HG03565 (cell line): ENCODE data around the gene PRKN.
"Not testable (repeated sequence)": the region's sequence is repeated elsewhere in the genome, so short reads cannot be mapped to it uniquely, and the experiment has no call there.

ENCODE experiments used
- ATAC-seq: cut with Tn5 transposase; IDR thresholded peaks from one replicate; pipeline ENCODE4 v1.9.1; 2021; ENCODE audit warnings: mild to moderate bottlenecking, moderate library complexity; ENCODE audit not compliant: unreplicated experiment

Gene PRKN

DNA sequence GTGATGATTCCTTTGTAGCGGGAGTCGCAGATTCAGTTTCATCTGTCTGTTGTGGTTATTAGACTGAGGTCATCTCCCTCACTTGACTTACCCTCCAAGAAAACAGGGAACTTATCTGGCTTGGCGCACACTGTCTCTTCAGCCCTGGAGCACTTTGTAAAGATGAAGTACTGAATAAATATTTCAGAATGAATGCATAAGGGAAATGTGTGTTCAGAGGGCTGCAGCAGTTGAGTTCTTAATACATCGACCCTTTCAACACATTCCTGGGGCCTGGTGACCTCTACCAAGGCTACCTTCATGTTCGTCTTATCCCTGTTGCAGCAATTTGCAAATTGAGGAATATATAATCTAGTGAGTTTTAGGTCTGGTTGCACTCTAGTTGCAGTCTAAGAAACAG, 801.2 kb downstream of the PRKN start:
- ATAC-seq: no peak

DNA sequence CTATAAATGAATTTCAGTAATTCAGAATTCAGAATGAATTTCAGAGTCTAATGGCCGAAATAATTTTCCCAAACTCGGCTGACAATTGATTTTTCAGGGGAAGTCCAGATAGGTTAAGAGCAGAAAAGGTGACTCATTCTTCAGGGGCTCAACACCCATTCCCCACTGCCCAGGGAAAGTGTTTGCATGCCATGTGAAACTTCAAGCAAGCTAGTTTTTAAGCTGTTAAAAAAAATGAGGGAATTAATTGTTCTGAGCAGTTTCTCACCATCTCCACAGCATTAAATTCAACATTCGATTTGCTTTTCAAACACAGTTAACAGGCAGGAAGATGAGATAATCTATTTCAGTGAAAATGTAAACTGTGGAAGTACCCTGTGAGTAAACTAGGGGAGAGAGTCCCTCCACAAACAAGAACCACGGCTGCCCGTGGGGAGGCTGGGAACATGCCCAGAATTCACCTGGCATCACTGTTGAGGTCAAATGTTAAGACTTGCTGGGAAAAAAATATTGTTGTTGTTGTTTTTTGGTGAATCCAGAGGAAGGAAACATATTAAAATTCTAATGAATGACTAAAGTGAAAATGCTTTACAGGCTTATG, 803.0 kb downstream of the PRKN start:
- ATAC-seq: no peak

DNA sequence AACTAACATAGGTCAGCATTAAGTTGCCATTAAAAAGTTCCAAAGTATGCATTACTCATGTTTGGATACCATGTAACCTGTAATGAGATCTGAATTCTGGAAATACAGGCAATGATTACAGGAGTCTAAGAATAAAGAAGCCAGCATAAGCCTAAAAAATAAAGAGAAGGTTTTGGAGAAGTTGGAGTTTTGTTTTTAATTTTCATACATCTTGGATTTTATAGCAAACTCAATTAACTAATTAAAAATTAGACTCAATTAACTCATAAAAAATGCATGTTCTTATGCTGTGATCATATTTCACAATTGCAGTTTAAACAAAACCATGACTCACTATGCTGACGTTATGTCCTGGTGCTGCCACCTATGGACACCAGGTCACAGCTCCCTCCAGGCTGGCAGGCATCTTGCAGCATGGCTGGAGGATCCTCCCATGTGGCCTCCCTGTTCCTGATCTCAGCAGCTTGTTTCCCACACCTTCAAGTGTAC, 804.9 kb downstream of the PRKN start:
- ATAC-seq: peak; percentile 62

DNA sequence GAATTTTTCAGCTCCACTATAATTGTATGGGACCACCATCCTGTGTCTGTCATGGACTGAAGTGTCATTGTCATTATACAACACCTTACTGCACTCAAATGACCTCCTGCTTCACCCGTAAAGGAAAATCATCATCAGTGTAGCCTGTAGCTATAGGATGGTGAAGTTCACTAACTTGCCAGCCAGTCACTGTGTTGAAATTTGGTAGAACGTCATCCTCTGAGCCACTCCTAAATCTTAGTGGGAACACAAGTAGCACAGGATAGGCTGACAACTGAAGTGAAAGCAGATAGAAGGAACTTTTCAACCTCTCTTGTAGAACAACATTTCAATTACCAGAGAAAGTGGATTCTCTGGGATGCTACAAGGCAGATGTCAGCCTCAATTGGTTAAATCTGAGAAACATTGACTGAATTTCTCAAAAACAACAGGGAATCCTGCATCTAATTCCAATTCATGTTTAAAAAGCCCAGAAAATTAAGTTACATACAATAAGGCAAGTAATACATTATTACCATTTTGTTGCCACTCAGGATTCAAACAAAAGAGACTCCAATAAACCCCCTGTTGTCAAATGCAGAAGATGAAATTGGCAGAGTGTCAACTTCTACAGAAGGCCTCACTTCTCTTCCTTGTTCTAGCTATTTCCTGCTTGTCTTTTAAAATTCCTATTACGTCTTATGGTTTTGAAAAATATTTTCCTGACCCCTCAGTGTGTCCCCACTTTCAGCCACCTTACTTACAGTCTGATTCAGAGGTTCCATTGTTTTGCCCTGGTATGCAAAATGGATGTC, 805.8 kb downstream of the PRKN start:
- ATAC-seq: no peak

DNA sequence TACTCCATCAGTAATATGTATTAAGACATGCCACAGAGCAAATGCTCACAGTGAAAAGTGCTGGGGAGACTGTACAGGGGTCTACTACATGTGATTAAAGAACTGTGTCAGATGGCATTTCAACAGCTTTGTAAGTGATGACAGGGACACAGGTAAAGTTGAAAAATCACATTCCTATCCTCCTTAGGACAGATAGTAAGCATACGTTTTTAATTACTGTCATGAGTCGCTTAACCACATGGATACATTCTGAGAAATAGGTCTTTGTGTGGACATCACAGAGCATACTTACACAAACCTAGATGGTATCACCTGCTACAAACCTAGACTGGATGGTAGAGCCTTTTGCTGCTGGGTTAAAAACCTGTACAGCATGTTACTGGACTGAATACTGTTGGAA, 807.9 kb downstream of the PRKN start:
- no peak for ATAC-seq

DNA sequence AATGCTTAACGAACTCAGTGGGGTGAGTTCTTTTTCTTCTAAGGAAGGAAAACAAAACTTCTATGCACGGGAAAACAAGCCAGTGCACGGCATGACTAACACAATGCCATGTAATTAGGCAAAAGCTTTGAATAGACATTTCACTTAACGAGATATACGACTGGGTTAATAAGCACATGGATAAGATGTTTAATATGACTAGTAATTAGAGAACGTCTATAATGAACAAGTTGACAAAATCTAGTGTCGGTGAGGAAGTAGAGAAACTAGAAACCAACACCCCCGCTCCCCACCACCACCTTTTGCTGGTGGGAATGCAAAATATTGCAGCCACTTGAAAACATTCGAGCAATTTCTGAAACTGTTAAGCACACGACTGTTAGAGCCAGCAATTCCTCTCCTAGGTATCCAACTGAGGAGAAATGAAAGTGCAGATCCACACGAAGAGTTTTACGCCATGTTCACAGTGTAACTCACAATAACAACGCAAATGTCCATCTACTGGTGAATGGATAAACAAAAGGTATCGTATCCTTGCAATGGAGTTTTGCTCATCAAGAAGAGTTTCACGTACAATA, 808.8 kb downstream of the PRKN start:
- ATAC-seq: no peak

DNA sequence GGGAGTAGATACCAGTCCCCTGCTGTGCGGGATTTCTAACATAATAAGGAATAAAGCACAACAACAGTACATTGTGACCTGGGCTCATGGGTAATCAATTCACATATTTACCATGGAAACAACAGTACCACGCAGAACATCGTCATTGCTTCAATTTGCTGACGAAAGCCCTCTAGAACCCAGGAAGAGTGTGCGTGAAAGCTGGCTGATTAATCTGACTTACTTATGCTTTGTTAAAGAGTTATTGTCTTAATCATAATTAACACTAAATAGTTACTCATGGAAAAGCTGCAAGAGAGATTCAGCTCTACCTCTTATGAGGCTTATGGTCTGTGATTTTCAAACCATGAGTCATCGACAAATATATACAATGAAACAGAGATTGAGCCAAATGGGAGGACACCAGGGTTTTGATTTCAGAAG, 809.4 kb downstream of the PRKN start:
- ATAC-seq: no peak

DNA sequence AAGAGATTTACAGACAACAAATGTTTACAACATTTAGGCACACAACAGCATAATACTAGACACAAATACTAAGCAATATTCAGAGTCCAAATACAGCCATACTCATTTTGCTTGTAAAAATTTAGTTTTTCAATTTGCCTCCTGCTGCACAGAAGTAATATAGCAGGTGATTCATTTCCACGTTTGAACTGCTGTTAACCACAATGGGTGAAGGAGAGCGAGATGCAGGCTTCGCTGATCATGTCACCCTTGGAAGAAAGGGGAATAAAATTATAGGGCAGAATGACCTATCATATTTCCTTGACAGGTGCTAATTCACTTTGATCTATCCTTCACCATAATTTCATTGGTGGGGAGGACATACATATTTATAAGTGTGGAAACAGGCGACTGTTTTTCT, 809.9 kb downstream of the PRKN start:
- no peak for ATAC-seq

DNA sequence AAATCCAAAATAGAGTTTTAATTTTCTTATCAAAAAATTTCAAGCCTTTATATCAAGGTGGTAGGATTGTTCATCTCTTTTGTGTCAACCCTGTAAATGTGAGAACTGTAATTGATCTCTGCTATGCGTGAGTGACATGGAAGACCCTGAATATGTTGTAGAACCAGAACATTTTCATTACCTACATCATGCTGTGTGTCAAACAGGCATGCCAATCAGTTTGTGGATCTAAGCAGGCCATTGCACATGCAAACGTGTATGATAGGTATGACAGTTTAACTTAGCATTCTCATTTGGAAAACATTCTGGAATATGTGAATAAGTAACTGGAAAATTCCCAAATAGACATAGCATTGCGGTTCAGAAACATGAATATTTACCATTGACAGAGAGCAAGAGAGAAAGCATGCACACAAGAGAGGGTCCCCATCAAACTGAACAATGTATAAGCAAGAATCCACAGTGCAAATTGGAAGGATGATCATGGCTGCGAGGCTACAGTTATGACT, 812.1 kb downstream of the PRKN start:
- ATAC-seq: no peak

DNA sequence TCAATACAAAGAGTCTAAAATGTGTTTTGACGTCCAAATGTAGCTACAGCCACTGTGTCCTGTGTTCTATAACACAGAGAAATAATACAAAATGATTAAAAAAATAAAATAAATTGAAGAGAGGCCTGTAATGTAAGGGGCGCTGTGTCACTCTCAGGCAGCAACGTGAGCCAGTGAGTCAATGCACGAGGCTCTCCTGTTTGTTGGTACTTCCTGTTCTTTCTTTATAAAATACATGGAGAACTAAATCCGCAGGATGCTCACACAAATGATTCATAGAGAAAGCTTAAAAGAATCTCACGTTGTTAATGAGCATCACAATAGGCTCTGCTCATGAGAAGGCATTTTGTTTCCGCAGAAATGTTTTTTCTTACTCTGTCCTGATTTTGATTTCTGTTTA, 818.7 kb downstream of the PRKN start:
- no peak for ATAC-seq

DNA sequence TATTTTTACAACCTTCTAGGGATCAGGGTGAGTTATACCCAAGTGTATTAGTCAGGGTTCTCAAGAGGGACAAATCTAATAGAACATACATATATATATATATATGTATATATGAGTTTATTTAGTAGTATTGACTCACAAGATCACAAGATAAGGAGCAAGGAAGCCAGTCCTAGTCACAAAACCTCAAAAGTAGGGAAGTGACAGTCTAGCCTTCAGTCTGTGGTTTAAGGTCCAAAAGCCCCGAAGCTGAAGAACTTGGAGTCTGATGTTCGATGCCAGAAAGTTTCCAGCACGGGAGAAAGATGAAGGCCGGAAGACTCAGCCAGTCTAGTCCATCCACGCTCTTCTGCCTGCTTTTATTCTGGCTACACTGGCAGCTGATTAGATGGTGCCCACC, 821.0 kb downstream of the PRKN start:
- no peak for ATAC-seq

DNA sequence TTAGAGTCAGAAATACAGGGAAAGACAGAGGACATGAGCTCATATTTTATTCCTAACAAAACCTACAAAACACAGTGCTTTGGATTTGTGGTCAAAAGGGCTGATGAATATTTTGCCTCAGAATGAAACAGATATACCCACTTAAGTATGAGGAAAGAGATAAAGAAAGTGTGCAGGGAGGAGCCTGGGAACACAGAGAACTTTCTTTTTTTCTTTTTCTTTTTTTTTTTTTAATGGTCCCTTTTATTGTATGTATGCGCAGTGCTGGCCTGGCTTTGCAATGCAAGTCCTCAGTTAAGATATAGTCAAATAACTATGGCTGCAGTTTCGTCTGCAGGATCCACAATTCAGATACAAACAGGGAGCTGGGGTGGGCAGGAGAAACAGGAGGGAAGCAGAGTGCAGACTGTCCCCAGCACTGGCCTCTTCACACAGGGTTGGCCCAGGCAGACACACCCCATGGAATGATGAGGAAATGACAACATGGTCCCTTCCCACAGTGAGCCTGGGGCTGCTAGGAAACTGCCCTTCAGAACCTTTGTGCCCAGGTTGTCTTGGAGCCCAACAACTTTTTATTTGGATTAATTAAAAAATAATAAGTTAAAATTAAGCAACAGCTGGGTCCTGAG, 823.9 kb downstream of the PRKN start:
- no peak for ATAC-seq

DNA sequence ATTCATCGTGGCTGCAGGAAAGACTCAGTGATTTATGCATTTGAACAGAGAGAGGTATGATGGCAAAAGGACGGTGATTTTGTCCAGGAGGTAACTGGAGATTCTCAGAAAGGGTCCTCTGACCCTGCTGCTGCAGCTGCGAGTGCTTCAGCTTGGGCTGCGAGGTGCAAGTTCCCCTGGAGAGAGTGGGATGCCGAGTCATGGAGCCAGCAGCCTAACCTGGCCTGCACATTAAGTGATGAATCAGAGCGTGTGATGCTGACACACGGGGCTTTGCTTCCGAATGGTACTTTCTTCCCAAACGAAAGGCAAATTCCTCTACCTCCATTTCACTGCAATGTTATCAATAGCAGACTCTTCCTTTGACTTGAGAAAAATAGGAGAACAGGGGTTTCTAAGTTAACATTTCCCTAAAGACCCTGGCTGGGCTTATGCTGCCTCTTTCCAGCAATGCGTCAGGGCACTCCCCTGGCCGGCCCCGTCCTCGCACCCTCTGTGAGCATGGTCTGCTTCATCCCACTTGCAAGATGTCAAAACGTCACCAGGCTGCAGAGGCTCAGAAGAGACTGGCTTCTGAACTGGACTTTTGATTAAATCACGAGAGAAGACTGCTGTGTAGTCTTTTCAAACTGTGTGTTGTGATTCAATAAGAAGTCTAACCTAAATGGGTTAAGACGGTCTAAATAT, 825.7 kb downstream of the PRKN start:
- no peak for ATAC-seq

DNA sequence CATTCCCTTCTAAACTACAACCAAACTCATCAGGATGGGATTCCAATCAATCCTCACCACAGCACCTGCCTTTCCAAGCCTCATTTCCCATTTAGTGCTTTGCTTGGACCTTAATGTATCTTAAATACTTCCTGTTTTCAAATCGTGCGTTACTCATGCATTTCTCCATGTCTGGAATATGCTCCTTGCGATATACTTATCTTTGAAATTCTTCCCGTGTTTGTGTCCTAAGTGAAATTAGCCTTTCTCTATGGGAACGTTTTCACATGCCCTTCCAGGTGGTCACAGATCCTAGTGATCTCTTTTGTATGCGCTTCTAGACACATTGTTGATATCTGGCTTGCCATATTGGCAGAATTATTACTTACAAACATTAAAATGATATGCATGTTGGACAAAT, 833.1 kb downstream of the PRKN start:
- ATAC-seq: no peak

DNA sequence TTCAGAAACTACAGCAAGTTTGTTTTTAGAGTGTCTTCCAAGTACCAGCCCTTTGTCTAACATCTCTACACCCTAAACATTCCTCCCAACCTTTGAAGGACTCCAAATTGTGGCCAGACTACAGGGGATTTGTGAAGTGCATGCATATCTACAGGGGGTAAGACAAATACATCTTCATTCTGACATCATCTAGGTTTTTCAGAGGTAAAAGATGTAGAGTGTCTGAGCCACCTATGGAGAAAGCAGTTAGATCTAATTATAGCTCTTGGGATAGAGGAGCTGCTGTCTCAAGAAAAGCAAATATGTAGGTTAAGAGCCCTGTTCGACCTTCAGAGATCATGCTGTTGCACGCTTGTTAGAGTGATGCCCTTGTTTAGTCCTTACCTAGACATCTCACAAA, 836.0 kb downstream of the PRKN start:
- no peak for ATAC-seq

DNA sequence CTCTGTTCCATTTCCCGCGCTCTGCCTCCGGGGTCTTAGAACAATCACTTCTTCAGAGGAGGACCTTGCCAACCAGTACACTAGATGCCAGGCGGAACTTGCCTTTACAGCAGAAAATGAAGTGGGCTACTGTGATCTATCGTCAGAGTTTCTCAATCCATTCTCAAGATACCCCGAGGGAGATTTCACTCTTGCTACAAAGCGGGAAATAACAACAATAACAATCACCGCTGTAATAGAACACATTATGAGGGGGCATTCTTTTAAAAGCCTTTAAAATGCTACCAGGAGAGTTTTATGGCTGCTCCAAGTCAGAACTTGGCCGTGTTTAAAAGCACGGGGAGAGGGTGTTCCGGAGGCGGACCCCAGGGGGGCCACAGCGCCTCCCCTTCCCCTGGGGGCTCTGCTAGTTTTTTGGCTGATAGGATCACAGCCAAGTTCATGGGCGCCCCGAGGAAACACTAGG, 836.7 kb downstream of the PRKN start:
- no peak for ATAC-seq

DNA sequence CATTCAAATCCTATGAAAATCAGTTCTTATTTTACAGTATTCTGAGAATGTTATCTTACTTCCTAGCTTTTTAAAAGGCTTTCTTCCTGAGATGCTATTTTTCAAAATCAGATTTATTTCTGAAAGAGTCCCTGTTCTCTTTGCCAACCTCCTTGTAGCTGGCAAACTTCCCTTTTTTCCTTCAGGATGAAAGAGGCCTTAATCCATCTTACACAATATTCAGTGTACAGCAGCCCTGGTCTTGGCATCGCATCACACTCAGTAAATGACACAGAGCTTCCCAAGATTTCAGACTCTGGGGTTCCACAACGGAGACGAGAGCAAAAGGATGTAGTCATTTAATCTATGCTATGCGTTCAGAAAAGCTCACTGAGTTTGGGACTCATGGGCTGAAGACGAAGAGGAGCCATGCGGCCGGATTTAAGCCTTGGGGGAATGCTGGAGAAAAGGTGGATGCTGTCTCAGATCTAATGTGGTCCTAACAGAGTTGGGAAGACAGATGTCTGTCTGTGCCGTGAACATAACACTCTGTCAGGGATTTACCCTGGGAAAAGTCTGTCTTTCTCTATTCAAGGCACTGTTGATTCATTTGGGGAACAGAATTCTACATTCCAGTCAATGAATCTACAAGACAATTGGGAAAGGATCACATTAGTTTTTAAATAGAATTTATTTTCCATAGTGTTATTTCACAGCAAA, 837.3 kb downstream of the PRKN start:
- ATAC-seq: no peak

DNA sequence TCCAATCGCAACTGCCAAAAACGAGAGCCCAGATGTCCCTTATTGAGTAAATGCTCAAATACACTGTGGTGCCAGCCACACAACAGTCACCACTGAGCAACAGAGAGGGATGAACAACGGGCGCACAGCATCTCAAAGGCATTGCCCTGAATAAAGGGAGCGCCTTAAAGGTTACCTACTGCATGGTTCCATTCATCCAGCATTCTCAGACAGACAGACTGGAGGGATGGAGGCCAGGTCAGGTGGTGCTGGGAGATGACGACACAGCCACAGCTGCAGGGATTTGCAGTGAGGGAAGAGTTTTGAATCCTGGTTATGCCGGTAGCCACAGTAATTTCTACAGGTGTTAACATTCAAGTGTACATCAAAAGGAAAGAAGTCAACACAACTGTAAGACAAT, 838.2 kb downstream of the PRKN start:
- no peak for ATAC-seq

DNA sequence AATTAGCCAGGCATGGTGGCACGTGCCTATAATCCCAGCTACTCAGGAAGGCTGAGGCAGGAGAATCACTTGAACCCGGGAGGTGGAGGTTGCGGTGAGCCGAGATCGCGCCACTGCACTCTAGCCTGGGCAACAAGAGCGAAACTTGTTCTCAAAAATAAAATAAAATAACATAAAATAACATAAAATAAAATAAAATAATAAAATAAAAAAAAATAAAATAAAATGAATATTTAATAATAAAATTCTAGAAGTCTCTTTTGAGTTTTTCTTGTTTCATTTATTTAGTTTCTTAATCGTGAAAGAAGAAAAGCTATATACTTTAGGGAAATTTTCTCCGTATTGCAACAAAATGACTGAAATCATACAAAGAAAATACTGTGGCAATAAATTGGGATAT, 841.0 kb downstream of the PRKN start:
- not testable (repeated sequence) for ATAC-seq

DNA sequence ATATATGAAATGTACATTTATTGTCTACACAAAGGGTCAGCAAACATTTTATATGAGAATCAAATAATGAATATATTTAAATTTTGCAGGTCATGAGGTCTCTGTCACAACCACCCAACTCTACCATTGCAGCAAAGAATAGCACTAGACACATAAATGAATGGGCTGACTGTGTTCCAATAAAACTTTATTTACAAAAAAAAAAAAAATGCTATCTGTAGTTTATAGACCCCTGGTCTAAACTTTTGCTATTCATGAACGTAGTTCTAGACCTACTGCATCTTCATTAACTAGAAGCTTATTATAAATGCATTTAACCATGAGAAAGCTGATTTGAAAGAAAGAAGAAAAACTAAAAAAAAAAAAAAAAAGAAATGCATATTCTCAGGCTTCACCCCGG, 842.8 kb downstream of the PRKN start:
- ATAC-seq: no peak
